Measurements from ENCODE around the gene WDR1. TPM values are rescaled to one million over a fixed set of nuclear protein-coding genes. Genes with fewer than 3 reads are reported as not detected.

The WDR1 gene
- total and polyA plus RNA-seq, 10 of the 15 experiments (the other 5 are each of a cell fraction or from before 2014, with no cell fraction given): 28.5 to 397 (median 290) TPM

DNA sequence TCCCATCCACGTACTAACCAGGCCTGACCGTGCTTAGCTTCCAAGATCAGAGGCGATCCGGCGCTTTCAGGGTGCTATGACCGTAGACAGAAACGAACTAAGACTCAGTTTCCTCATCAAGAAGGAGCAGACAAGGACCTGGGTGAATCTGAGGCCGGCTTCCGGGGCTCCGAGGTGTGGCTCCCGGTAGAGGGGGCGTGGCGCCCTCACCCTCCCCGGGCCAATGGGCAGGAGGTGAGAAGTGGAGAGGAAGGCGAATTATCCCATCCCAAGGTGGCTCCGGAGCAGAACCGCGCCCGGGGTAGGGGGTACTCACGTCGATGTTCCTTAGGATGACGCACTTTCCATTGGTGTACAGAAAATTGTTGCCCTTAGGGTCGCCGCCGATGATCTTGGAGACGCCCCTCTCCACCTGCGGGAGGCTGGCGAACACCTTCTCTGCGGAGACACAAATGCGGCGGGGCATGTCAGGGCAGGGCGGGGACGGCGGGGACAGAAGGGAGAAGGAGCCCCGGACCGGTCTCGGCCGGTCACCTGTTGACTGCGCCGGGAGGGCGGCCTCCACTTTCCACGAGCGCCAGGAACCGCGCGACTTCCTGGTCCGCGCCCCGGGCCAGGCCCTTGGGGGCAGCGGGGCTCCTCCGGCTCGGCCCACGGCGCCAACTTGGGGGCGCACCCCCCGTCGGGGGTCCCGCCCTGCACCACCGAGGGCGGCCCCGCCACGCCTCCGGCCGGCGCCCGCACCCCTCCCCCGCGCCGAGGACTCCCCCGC is 616 bp downstream of the WDR1 start (continued):
- TF ChIP-seq, protein P1, sequence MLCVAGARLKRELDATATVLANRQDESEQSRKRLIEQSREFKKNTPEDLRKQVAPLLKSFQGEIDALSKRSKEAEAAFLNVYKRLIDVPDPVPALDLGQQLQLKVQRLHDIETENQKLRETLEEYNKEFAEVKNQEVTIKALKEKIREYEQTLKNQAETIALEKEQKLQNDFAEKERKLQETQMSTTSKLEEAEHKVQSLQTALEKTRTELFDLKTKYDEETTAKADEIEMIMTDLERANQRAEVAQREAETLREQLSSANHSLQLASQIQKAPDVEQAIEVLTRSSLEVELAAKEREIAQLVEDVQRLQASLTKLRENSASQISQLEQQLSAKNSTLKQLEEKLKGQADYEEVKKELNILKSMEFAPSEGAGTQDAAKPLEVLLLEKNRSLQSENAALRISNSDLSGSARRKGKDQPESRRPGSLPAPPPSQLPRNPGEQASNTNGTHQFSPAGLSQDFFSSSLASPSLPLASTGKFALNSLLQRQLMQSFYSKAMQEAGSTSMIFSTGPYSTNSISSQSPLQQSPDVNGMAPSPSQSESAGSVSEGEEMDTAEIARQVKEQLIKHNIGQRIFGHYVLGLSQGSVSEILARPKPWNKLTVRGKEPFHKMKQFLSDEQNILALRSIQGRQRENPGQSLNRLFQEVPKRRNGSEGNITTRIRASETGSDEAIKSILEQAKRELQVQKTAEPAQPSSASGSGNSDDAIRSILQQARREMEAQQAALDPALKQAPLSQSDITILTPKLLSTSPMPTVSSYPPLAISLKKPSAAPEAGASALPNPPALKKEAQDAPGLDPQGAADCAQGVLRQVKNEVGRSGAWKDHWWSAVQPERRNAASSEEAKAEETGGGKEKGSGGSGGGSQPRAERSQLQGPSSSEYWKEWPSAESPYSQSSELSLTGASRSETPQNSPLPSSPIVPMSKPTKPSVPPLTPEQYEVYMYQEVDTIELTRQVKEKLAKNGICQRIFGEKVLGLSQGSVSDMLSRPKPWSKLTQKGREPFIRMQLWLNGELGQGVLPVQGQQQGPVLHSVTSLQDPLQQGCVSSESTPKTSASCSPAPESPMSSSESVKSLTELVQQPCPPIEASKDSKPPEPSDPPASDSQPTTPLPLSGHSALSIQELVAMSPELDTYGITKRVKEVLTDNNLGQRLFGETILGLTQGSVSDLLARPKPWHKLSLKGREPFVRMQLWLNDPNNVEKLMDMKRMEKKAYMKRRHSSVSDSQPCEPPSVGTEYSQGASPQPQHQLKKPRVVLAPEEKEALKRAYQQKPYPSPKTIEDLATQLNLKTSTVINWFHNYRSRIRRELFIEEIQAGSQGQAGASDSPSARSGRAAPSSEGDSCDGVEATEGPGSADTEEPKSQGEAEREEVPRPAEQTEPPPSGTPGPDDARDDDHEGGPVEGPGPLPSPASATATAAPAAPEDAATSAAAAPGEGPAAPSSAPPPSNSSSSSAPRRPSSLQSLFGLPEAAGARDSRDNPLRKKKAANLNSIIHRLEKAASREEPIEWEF (IDR thresholded peaks at IDR 0.05; ENCODE audit: insufficient replicate concordance, low read depth, low read length): no peak
- no peak for TF ChIP-seq CBX3 (IDR thresholded peaks at IDR 0.05; ENCODE audit: borderline replicate concordance, low read depth)
- TF ChIP-seq KAT2A (conservative IDR thresholded peaks at IDR 0.05; ENCODE audit: control insufficient read depth, low read depth, low read length): no peak
- no peak for TF ChIP-seq BHLHE40 (IDR thresholded peaks at IDR 0.05; ENCODE audit: borderline replicate concordance in 1 of 2, low read depth in 2 of 2, low read length in 1 of 2)
- TF ChIP-seq POLR2A (IDR thresholded peaks at IDR 0.05; ENCODE audit: low read depth, low read length): peak; percentile 55
- no peak for TF ChIP-seq EP300 (IDR thresholded peaks at IDR 0.05; ENCODE audit: borderline replicate concordance in 1 of 2, control insufficient read depth in 1 of 2, low read depth in 2 of 2, low read length in 2 of 2)
- no peak for TF ChIP-seq ZNF622 (IDR thresholded peaks at IDR 0.05)
- TF ChIP-seq E4F1 (IDR thresholded peaks at IDR 0.05; ENCODE audit: borderline replicate concordance, partially characterized antibody): no peak
- no peak for TF ChIP-seq NR2C1 (IDR thresholded peaks at IDR 0.05)
- TF ChIP-seq CREM (IDR thresholded peaks at IDR 0.05; ENCODE audit: low read depth): no peak
- TF ChIP-seq CHD4 (IDR thresholded peaks at IDR 0.05): no peak
- no peak for TF ChIP-seq NFXL1 (IDR thresholded peaks at IDR 0.05; ENCODE audit: borderline replicate concordance)
- no peak for TF ChIP-seq ESRRA (IDR thresholded peaks at IDR 0.05; ENCODE audit: low read length)
- TF ChIP-seq MXI1 (IDR thresholded peaks at IDR 0.05; ENCODE audit: low read depth, low read length): no peak
- TF ChIP-seq, protein P2, sequence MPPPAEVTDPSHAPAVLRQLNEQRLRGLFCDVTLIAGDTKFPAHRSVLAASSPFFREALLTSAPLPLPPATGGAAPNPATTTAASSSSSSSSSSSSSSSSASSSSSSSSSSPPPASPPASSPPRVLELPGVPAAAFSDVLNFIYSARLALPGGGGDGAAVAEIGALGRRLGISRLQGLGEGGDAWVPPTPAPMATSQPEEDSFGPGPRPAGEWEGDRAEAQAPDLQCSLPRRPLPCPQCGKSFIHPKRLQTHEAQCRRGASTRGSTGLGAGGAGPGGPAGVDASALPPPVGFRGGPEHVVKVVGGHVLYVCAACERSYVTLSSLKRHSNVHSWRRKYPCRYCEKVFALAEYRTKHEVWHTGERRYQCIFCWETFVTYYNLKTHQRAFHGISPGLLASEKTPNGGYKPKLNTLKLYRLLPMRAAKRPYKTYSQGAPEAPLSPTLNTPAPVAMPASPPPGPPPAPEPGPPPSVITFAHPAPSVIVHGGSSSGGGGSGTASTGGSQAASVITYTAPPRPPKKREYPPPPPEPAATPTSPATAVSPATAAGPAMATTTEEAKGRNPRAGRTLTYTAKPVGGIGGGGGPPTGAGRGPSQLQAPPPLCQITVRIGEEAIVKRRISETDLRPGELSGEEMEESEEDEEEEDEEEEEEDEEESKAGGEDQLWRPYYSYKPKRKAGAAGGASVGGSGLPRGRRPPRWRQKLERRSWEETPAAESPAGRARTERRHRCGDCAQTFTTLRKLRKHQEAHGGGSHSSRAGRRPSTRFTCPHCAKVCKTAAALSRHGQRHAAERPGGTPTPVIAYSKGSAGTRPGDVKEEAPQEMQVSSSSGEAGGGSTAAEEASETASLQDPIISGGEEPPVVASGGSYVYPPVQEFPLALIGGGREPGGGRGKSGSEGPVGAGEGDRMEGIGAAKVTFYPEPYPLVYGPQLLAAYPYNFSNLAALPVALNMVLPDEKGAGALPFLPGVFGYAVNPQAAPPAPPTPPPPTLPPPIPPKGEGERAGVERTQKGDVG (CRISPR knock-in tag; IDR thresholded peaks at IDR 0.05): no peak
- no peak for TF ChIP-seq ZNF217 (IDR thresholded peaks at IDR 0.05)
- TF ChIP-seq PAX5 (IDR thresholded peaks at IDR 0.05; ENCODE audit: borderline replicate concordance, low read depth, low read length): 0 out of 2 replicates have a peak, but pooled peaks have one; percentile 0

Data from GM12878 (cell line).